ENCODE data around the gene CCDC110.

Gene CCDC110

DNA sequence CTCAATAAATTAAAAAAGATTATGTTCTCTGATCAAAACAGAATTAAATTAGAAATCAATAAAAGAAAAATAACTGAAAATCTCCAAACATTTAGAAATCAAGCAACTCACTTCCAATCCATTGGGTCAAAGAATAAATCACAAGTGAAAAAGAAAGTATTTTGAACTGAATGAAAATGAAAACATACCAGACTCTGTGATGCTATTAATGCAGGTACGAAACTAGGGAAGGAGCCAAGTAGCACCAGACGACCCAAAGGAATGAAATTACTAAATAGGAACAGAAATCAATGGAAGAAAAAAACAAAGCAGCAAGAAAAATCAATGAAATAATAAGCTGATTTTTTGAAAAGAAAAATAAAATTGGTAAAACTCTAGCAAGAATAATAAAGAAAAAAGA lies 15.4 kb downstream of the CCDC110 start:
- Histone ChIP-seq H3K27me3 (replicated peaks) (no peaks in the 10 kb centered on the region), H3K4me3 (ENCODE audit: low read depth, low read length) (no peak overlapping the region), H3K36me3 (replicated peaks) (no peaks in the 10 kb centered on the region), H3K27ac (no peak overlapping the region)
- DNase-seq: no peak
- in situ Hi-C loops (cut with HindIII; ENCODE audit: low pct_ligation_motif_present, low sequenced_read_pairs): no loop called here
- TF ChIP-seq, protein P1, sequence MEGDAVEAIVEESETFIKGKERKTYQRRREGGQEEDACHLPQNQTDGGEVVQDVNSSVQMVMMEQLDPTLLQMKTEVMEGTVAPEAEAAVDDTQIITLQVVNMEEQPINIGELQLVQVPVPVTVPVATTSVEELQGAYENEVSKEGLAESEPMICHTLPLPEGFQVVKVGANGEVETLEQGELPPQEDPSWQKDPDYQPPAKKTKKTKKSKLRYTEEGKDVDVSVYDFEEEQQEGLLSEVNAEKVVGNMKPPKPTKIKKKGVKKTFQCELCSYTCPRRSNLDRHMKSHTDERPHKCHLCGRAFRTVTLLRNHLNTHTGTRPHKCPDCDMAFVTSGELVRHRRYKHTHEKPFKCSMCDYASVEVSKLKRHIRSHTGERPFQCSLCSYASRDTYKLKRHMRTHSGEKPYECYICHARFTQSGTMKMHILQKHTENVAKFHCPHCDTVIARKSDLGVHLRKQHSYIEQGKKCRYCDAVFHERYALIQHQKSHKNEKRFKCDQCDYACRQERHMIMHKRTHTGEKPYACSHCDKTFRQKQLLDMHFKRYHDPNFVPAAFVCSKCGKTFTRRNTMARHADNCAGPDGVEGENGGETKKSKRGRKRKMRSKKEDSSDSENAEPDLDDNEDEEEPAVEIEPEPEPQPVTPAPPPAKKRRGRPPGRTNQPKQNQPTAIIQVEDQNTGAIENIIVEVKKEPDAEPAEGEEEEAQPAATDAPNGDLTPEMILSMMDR (IDR thresholded peaks at IDR 0.05; ENCODE audit: low read depth, low read length, missing control alignments): no peak

DNA sequence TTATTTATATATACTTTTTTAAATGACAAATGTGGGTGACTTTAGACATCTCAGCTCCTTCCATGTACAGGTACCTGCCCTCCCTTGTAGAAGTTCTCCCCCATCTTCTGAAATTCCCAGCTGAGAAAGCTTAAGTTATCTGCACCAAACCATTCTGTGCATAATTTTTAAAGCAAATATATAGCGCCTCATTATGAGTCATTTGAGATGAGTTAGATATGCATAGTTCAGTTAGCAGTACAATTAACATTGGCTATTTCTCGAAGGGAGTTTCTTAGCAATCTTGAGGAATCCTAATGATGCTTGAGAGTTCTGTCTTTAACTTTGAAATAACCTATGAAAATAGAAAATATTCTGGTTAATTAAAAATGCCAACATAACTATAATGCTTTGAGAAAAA lies 26.3 kb downstream of the CCDC110 start:
- Histone ChIP-seq H3K36me3 (replicated peaks) (no peaks in the 10 kb centered on the region), H3K4me3 (ENCODE audit: low read depth, low read length) (no peak overlapping the region), H3K27me3 (replicated peaks) (no peaks in the 10 kb centered on the region), H3K27ac (no peak overlapping the region)
- TF ChIP-seq, protein P1 (IDR thresholded peaks at IDR 0.05; ENCODE audit: low read depth, low read length, missing control alignments): no peak
- no peak for DNase-seq
- in situ Hi-C loops (cut with HindIII; ENCODE audit: low pct_ligation_motif_present, low sequenced_read_pairs): no loop called here

DNA sequence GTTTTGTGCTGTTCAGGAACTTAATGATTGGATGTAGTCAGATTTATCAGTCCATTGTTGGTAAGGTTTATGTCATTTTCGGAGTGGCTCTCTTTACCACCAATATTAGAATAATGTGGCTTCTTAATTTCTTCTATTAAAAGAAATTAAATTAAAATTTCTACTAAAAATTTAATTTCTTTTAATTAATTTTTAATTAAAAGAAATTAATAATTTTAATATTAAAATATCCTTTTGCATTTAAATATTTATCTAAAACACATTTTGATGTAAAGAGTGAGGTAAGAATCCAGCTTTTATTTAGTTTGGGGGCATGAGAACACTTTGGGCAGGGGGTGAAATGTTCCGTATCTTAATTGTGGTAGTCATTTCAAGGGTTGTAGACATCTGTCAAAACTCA lies 30.1 kb downstream of the CCDC110 start:
- no peak for DNase-seq
- TF ChIP-seq, protein P1 (IDR thresholded peaks at IDR 0.05; ENCODE audit: low read depth, low read length, missing control alignments): no peak
- no peak overlapping the region for H3K27ac ChIP-seq
- no peaks in the 10 kb centered on the region for H3K36me3 ChIP-seq (replicated peaks)
- no peak overlapping the region for H3K4me3 ChIP-seq (ENCODE audit: low read depth, low read length)
- in situ Hi-C loops (cut with HindIII; ENCODE audit: low pct_ligation_motif_present, low sequenced_read_pairs): no loop called here
- no peaks in the 10 kb centered on the region for H3K27me3 ChIP-seq (replicated peaks)

DNA sequence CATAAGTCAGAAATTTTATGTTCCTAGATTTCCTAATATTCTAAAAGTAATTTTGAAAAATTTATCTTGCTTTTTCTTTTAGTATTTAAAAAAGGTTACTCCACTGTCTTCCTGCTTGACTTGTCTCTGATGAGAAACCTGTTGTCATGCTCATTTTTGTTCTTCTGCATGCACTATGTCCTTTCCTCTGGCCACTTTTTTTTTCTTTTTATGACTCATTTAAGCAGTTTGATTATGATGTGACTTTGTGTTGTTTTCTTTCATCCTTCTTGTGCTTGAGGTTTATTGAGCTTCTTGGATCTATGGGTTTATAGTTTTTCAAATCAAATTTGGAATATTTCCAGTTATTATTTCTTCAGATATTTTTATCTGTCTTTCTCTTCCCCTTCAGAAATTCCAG lies 33.7 kb downstream of the CCDC110 start:
- H3K27ac ChIP-seq: no peak overlapping the region
- no peaks in the 10 kb centered on the region for H3K27me3 ChIP-seq (replicated peaks)
- no peaks in the 10 kb centered on the region for H3K36me3 ChIP-seq (replicated peaks)
- no peak for DNase-seq
- TF ChIP-seq, protein P1 (IDR thresholded peaks at IDR 0.05; ENCODE audit: low read depth, low read length, missing control alignments): no peak
- no peak overlapping the region for H3K4me3 ChIP-seq (ENCODE audit: low read depth, low read length)
- in situ Hi-C loops (cut with HindIII; ENCODE audit: low pct_ligation_motif_present, low sequenced_read_pairs): no loop called here

DNA sequence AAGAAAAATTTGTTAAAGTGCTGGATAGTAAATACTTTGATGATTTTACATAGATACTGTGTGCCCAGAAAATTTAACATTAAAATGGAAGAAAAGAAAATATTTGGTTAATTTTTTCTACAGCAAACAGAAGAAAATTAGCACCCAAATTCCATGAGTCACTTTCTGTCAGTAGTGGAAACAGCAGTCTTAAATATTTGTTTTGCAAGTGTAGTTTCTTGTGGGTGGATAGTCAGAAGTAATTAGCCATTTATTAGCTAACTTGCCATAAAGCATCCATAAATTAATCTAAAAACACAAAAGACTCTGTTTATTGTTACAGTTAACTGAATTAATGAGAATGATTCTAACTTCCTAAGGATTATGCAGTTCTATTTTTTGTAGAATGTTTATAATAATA lies 36.1 kb downstream of the CCDC110 start:
- in situ Hi-C loops (cut with HindIII; ENCODE audit: low pct_ligation_motif_present, low sequenced_read_pairs): no loop called here
- no peaks in the 10 kb centered on the region for H3K36me3 ChIP-seq (replicated peaks)
- no peaks in the 10 kb centered on the region for H3K27me3 ChIP-seq (replicated peaks)
- TF ChIP-seq, protein P1 (IDR thresholded peaks at IDR 0.05; ENCODE audit: low read depth, low read length, missing control alignments): no peak
- no peak overlapping the region for H3K27ac ChIP-seq
- H3K4me3 ChIP-seq (ENCODE audit: low read depth, low read length): no peak overlapping the region
- no peak for DNase-seq

DNA sequence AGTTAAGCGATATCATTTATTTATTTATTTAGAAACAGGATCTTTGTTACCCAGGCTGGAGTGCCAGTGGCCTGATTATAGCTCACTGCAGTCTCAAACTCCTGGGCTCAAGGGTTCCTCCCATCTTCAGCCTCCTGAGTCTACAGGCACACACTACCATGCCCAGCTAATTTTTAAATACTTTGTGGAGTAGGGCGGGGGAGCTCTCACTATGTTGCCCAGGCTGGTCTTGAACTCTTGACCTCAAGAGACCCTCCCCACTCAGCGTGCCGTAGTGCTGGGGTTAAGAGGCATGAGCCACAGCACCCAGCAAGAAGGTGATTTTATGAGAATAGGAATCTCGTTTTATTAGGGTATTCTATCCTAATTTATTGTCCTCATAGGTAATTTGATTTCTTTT lies 41.9 kb downstream of the CCDC110 start:
- DNase-seq: no peak
- Histone ChIP-seq H3K27me3 (replicated peaks) (no peaks in the 10 kb centered on the region), H3K27ac (no peak overlapping the region), H3K36me3 (replicated peaks) (no peaks in the 10 kb centered on the region), H3K4me3 (ENCODE audit: low read depth, low read length) (no peak overlapping the region)
- in situ Hi-C loops (cut with HindIII; ENCODE audit: low pct_ligation_motif_present, low sequenced_read_pairs): no loop called here
- TF ChIP-seq, protein P1 (IDR thresholded peaks at IDR 0.05; ENCODE audit: low read depth, low read length, missing control alignments): no peak

All from brain microvascular endothelial cell (primary cell).